GM12878 (cell line): Measurements from ENCODE around the gene C10orf105. TPM values are rescaled to one million over a fixed set of nuclear protein-coding genes. Genes with fewer than 3 reads are reported as not detected.

ENCODE experiments used
- ATAC-seq: fragments of 200-7000 bp; cut with Tn5 transposase; 3 replicates; pipeline ENCODE4 v1.9.1; 2020; ENCODE audit warnings: mild to moderate bottlenecking, moderate library complexity
- BruUV-seq: library from RNA; stranded (reverse); fragments of 400-500 nt; replicated peaks from 2 replicates; lab custom pipeline; 2021; lab: Mats Ljungman, UMichigan
- CTCF ChIA-PET: fragments of 300-600 bp; sonication (Branson Sonifier 250); formaldehyde crosslinking; extraction: SDS; loops from one replicate; lab custom pipeline; 2021; ENCODE audit warnings: inconsistent platforms; lab: Yijun Ruan, JAX
- POLR2A ChIA-PET: fragments of 350-600 bp; formaldehyde crosslinking; extraction: SDS; loops from one replicate; lab custom pipeline; 2021; ENCODE audit warnings: inconsistent platforms; lab: Charles Lee
- RAD21 ChIA-PET: fragments of 300-600 bp; sonication (Branson Sonifier 250); formaldehyde crosslinking; loops from one replicate; lab custom pipeline; 2023; ENCODE audit warnings: antibody characterized with exemption; ENCODE audit not compliant: unreplicated experiment; lab: Charles Lee
- SMC1A ChIA-PET: fragments of 300-600 bp; sonication (Branson Sonifier 250); formaldehyde crosslinking; loops from one replicate; lab custom pipeline; 2023; ENCODE audit not compliant: unreplicated experiment, uncharacterized antibody; lab: Charles Lee
- DNase-seq: peaks from one replicate; pipeline ENCODE4 v3.0.0-alpha.2; 2011; ENCODE audit warnings: low read depth, low spot score
- FAIRE-seq: peaks from 3 replicates; lab custom pipeline; 2011; peaks lifted over from hg19 to GRCh38; lab: Jason Lieb, UNC
- H2AFZ ChIP-seq: 2 replicates; pipeline ENCODE4 v1.6.0; 2011; ENCODE audit warnings: low read depth, low read length, control low read depth; ENCODE audit not compliant: control insufficient read depth
- H3K27ac ChIP-seq: 2 replicates; pipeline ENCODE4 v1.5.1; 2011; ENCODE audit warnings: control low read depth; ENCODE audit not compliant: control insufficient read depth, insufficient read depth
- H3K27me3 ChIP-seq, 2 experiments: replicated peaks in 1 of 2; 2 replicates each; pipeline versions ENCODE4 v1.6.0 to v1.6.1; 2011; ENCODE audit warnings: low read length in 1 of 2; ENCODE audit not compliant: control insufficient read depth in 2 of 2, insufficient read depth in 2 of 2
- H3K36me3 ChIP-seq, 2 experiments: 2 replicates each; pipeline ENCODE4 v1.5.1; 2011; ENCODE audit warnings: low read length in 1 of 2; ENCODE audit not compliant: control insufficient read depth in 2 of 2, insufficient read depth in 2 of 2
- H3K4me1 ChIP-seq: 2 replicates; pipeline ENCODE4 v1.6.1; 2011; ENCODE audit warnings: mild to moderate bottlenecking, low read length, moderate library complexity, mixed read lengths; ENCODE audit not compliant: control insufficient read depth, insufficient read depth
- H3K4me2 ChIP-seq: 2 replicates; pipeline ENCODE4 v1.6.0; 2011; ENCODE audit warnings: control low read depth; ENCODE audit not compliant: control insufficient read depth, insufficient read depth
- H3K4me3 ChIP-seq: fragments of 200-600 bp; sonication (generic); 2 replicates; pipeline ENCODE4 v1.5.1; 2016
- H3K79me2 ChIP-seq: 2 replicates; pipeline ENCODE4 v1.6.0; 2011; ENCODE audit warnings: low read length; ENCODE audit not compliant: control insufficient read depth, insufficient read depth
- H3K9ac ChIP-seq: 2 replicates; pipeline ENCODE4 v1.8.0; 2011; ENCODE audit warnings: low read length, control low read depth, mixed read lengths; ENCODE audit not compliant: control insufficient read depth, insufficient read depth
- H3K9me3 ChIP-seq: replicated peaks from 3 replicates; pipeline ENCODE4 v1.5.1; 2011; ENCODE audit warnings: mild to moderate bottlenecking, low read length; ENCODE audit not compliant: control insufficient read depth, insufficient read depth
- H4K20me1 ChIP-seq: 2 replicates; pipeline ENCODE4 v1.6.0; 2011; ENCODE audit not compliant: control insufficient read depth, insufficient read depth
- HDAC6 ChIP-seq: fragments of 200-600 bp; sonication (generic); IDR thresholded peaks from one replicate; pipeline ENCODE4 v1.8.0; 2017; ENCODE audit warnings: antibody characterized with exemption; ENCODE audit not compliant: unreplicated experiment
- IKZF2 ChIP-seq, 2 experiments: fragments of 450-650 bp; IDR thresholded peaks; 2 replicates each; pipeline ENCODE4 v1.6.1; 2017; ENCODE audit warnings: mild to moderate bottlenecking in 2 of 2, moderate library complexity in 2 of 2
- MTA3 ChIP-seq: IDR thresholded peaks from 2 replicates; pipeline ENCODE4 v1.6.1; 2012; ENCODE audit warnings: low read length, inconsistent platforms, borderline replicate concordance
- NBN ChIP-seq: fragments of 450-650 bp; IDR thresholded peaks from 2 replicates; pipeline ENCODE4 v1.6.1; 2016
- NFIC ChIP-seq: IDR thresholded peaks from 2 replicates; pipeline ENCODE4 v1.6.1; 2012; ENCODE audit warnings: low read depth, mild to moderate bottlenecking, inconsistent platforms, low read length, moderate library complexity
- NFXL1 ChIP-seq: fragments of 450-650 bp; IDR thresholded peaks from 2 replicates; pipeline ENCODE4 v1.6.1; 2017; ENCODE audit warnings: antibody characterized with exemption, mild to moderate bottlenecking, borderline replicate concordance
- SMARCA5 ChIP-seq: fragments of 450-650 bp; IDR thresholded peaks from 2 replicates; pipeline ENCODE4 v1.6.1; 2017; ENCODE audit warnings: mild to moderate bottlenecking
- SMC3 ChIP-seq: IDR thresholded peaks from 2 replicates; pipeline ENCODE4 v1.6.1; 2011; ENCODE audit warnings: low read length, improper control_type of control experiment, borderline replicate concordance
- SREBF1 ChIP-seq: IDR thresholded peaks from 2 replicates; pipeline ENCODE4 v1.6.1; 2012; ENCODE audit warnings: mild to moderate bottlenecking, low read length
- SUZ12 ChIP-seq: fragments of 200-600 bp; sonication (generic); IDR thresholded peaks from one replicate; pipeline ENCODE4 v1.6.1; 2018; ENCODE audit warnings: antibody characterized with exemption, mild to moderate bottlenecking; ENCODE audit not compliant: unreplicated experiment
- ZNF217 ChIP-seq: fragments of 450-650 bp; IDR thresholded peaks from 2 replicates; pipeline ENCODE4 v1.6.1; 2017; ENCODE audit warnings: antibody characterized with exemption, mild to moderate bottlenecking
- ZNF24 ChIP-seq: fragments of 450-650 bp; IDR thresholded peaks from 2 replicates; pipeline ENCODE4 v1.6.1; 2017; ENCODE audit warnings: antibody characterized with exemption, mild to moderate bottlenecking
- ZNF274 ChIP-seq: IDR thresholded peaks from one replicate; pipeline ENCODE4 v1.8.0; 2011; ENCODE audit not compliant: insufficient read length, insufficient read depth
- WGBS: methylation state at CpG from one replicate; pipeline ENCODE4 v1.1.6; 2016; ENCODE audit warnings: low lambda C conversion rate; ENCODE audit not compliant: insufficient replicate concordance, insufficient coverage; ENCODE audit errors: missing lambda C conversion rate; 5-methylcytosine and 5-hydroxymethylcytosine counted together
- in situ Hi-C: fragments of 300-500 bp; cut with MboI; formaldehyde crosslinking; loops from 9 replicates; pipeline ENCODE4 v1.14.3; 2018; ENCODE audit warnings: mixed read lengths
- intact Hi-C: fragments of 100-400 bp; cut with micrococcal nuclease; formaldehyde crosslinking; loops from one replicate; pipeline ENCODE4 v1.14.2; 2022; ENCODE audit not compliant: unreplicated experiment
- polyA plus RNA-seq, 11 experiments: library from polyadenylated mRNA; depleted of rRNA in 4 of 11; unstranded in 6 of 11; stranded (reverse) in 5 of 11; fragments of >200 nt; fragmentation: Nextera tagmentation in 4 of 11; fragmentation: Illumina TruSeq in 1 of 11; extraction: Ambion mirVana in 4 of 11; extraction: Trizol in 1 of 11; gene quantifications; 1 replicate in 1 of 11; 2 replicates in 10 of 11; pipeline versions ENCODE4 v1.2.1 to v1.2.3, GENCODE V29; 2011 to 2016; ENCODE audit warnings: inconsistent platforms in 2 of 11, missing spikeins in 2 of 11, low read depth in 1 of 11
- total RNA-seq, 4 experiments: library from RNA; depleted of rRNA in 3 of 4; stranded (reverse); fragments of >200 nt in 3 of 4; fragmentation: Illumina TruSeq in 1 of 4; extraction: Trizol in 1 of 4; gene quantifications; 2 replicates each; pipeline versions ENCODE4 v1.2.1 to v1.2.3, GENCODE V29; 2013 to 2021
- TF ChIP-seq, protein P1 (sequence below): fragments of 450-650 bp; IDR thresholded peaks from 2 replicates; pipeline ENCODE4 v1.6.1; 2016; ENCODE audit warnings: mild to moderate bottlenecking
- TF ChIP-seq, protein P2 (sequence below): fragments of 150-350 bp; IDR thresholded peaks from 2 replicates; pipeline ENCODE4 v1.6.1; 2016; ENCODE audit warnings: low read depth, low read length
- TF ChIP-seq, protein P3 (sequence below): fragments of 450-650 bp; IDR thresholded peaks from 2 replicates; pipeline ENCODE4 v1.6.1; 2016; ENCODE audit warnings: mild to moderate bottlenecking, moderate library complexity, borderline replicate concordance

C10orf105 gene
- total and polyA plus RNA-seq, 10 of the 15 experiments (the other 5 are each of a cell fraction or from before 2014, with no cell fraction given), result 0.04 to 0.06 (median 0.05) TPM; not detected in 7

DNA sequence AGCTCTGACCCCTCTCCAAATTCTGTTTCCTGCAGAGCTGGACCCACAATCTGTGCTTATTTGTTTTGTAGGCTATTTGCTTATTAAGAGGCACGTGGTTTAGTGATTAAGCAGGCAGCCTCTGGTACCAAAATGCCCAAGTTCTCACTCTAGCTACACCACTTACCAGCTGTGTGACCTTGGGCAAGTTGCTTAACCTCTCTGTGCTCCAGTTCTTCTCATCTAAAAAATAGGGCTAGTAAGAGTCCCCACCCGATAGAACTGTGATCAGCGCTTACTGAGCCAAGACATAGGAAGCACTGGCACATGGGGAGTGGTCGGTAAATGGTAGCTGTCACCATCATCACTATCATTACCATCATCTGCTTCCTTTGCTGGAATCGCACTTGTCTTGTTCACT is 20.8 kb downstream of the C10orf105 start:
- ATAC-seq (no peak), DNase-seq (no peak), FAIRE-seq (no peak)
- H3K36me3 ChIP-seq, result no peaks in the 10 kb centered on the region
- ChIA-PET SMC1A (interaction anchor here (0.7 to 5.9 kb wide), 21 partner anchors 9 to 389 kb away, joined by 3 to 51 read pairs (median 4); partner anchors contain the start of genes SLC29A3 and VSIR), POLR2A (interaction anchor here (0.7 to 1.2 kb wide), 2 partner anchors 34 to 155 kb away, joined by 3 to 4 read pairs; no protein-coding TSS in a partner anchor), RAD21 (interaction anchor here (0.6 to 7.2 kb wide), 18 partner anchors 9 to 383 kb away, joined by 3 to 53 read pairs (median 8); partner anchors contain the start of genes PSAP, SLC29A3 and VSIR)
- no peaks in the 10 kb centered on the region for H4K20me1 ChIP-seq
- no peaks in the 10 kb centered on the region for H3K79me2 ChIP-seq
- BruUV-seq, result no TSS peak
- H2AFZ ChIP-seq, result no peak overlapping the region
- no peak overlapping the region for H3K27ac ChIP-seq
- in situ Hi-C loops, result no loop called here
- no peaks in the 10 kb centered on the region; a peak in 1 of 4 replicates for H3K27me3 ChIP-seq
- no peak overlapping the region for H3K4me3 ChIP-seq
- intact Hi-C loops, result loop anchor here (5.0 to 10.0 kb wide), 3 partner anchors 56 to 316 kb away; no protein-coding TSS in a partner anchor
- no peaks in the 10 kb centered on the region for H3K9me3 ChIP-seq
- TF ChIP-seq MTA3 (no peak), IKZF2 (IDR thresholded peaks at IDR 0.05) (no peak), ZNF274 (no peak), NBN (0 out of 2 replicates have a peak, but pooled peaks have one; percentile 21), NFIC (peak; percentile 3; the same call in 1 of the 2 replicates), SMC3 (no peak), NFXL1 (peak; percentile 84; the same call in 1 of the 2 replicates), SREBF1 (no peak), ZNF24 (no peak), HDAC6 (no peak), ZNF217 (peak; percentile 78), SMARCA5 (peak; percentile 94), SUZ12 (no peak)
- TF ChIP-seq, protein P1, sequence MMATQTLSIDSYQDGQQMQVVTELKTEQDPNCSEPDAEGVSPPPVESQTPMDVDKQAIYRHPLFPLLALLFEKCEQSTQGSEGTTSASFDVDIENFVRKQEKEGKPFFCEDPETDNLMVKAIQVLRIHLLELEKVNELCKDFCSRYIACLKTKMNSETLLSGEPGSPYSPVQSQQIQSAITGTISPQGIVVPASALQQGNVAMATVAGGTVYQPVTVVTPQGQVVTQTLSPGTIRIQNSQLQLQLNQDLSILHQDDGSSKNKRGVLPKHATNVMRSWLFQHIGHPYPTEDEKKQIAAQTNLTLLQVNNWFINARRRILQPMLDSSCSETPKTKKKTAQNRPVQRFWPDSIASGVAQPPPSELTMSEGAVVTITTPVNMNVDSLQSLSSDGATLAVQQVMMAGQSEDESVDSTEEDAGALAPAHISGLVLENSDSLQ, result no peak
- TF ChIP-seq, protein P2, sequence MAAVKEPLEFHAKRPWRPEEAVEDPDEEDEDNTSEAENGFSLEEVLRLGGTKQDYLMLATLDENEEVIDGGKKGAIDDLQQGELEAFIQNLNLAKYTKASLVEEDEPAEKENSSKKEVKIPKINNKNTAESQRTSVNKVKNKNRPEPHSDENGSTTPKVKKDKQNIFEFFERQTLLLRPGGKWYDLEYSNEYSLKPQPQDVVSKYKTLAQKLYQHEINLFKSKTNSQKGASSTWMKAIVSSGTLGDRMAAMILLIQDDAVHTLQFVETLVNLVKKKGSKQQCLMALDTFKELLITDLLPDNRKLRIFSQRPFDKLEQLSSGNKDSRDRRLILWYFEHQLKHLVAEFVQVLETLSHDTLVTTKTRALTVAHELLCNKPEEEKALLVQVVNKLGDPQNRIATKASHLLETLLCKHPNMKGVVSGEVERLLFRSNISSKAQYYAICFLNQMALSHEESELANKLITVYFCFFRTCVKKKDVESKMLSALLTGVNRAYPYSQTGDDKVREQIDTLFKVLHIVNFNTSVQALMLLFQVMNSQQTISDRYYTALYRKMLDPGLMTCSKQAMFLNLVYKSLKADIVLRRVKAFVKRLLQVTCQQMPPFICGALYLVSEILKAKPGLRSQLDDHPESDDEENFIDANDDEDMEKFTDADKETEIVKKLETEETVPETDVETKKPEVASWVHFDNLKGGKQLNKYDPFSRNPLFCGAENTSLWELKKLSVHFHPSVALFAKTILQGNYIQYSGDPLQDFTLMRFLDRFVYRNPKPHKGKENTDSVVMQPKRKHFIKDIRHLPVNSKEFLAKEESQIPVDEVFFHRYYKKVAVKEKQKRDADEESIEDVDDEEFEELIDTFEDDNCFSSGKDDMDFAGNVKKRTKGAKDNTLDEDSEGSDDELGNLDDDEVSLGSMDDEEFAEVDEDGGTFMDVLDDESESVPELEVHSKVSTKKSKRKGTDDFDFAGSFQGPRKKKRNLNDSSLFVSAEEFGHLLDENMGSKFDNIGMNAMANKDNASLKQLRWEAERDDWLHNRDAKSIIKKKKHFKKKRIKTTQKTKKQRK, result no peak
- TF ChIP-seq, protein P3, sequence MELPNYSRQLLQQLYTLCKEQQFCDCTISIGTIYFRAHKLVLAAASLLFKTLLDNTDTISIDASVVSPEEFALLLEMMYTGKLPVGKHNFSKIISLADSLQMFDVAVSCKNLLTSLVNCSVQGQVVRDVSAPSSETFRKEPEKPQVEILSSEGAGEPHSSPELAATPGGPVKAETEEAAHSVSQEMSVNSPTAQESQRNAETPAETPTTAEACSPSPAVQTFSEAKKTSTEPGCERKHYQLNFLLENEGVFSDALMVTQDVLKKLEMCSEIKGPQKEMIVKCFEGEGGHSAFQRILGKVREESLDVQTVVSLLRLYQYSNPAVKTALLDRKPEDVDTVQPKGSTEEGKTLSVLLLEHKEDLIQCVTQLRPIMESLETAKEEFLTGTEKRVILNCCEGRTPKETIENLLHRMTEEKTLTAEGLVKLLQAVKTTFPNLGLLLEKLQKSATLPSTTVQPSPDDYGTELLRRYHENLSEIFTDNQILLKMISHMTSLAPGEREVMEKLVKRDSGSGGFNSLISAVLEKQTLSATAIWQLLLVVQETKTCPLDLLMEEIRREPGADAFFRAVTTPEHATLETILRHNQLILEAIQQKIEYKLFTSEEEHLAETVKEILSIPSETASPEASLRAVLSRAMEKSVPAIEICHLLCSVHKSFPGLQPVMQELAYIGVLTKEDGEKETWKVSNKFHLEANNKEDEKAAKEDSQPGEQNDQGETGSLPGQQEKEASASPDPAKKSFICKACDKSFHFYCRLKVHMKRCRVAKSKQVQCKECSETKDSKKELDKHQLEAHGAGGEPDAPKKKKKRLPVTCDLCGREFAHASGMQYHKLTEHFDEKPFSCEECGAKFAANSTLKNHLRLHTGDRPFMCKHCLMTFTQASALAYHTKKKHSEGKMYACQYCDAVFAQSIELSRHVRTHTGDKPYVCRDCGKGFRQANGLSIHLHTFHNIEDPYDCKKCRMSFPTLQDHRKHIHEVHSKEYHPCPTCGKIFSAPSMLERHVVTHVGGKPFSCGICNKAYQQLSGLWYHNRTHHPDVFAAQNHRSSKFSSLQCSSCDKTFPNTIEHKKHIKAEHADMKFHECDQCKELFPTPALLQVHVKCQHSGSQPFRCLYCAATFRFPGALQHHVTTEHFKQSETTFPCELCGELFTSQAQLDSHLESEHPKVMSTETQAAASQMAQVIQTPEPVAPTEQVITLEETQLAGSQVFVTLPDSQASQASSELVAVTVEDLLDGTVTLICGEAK, result no peak
- TF ChIP-seq, all 136 proteins: peak for 5
- Histone ChIP-seq H3K4me2 (peak overlapping the region; percentile 15; the same call in 1 of the 2 replicates), H3K9ac (no peak overlapping the region), H3K4me1 (peaks cover 56% of the 10 kb centered on the region)
- CTCF ChIA-PET, result interaction anchor here (0.6 to 8.9 kb wide), 28 partner anchors 8 to 382 kb away, joined by 3 to 116 read pairs (median 4); partner anchors contain the start of genes CDH23, SLC29A3 and VSIR
- 66% methylated on average over 5 of the region's 5 CpGs for WGBS
